Trophoblast cell (in vitro differentiated cells and primary cell): ENCODE results near the gene ZKSCAN5.

Experiments
- DNase-seq, 2 donors: peaks; one replicate each; pipeline ENCODE4 v3.0.0-alpha.2; 2016
- H2AFZ ChIP-seq: 2 replicates; pipeline ENCODE4 v1.6.1; 2013; ENCODE audit warnings: low read length, moderate library complexity, mild to moderate bottlenecking; ENCODE audit not compliant: insufficient read depth, poor library complexity
- H2AK5ac ChIP-seq: 2 replicates; pipeline ENCODE4 v1.6.1; 2013; ENCODE audit warnings: mild to moderate bottlenecking, low read length
- H2BK120ac ChIP-seq: 2 replicates; pipeline ENCODE4 v1.6.1; 2013; ENCODE audit warnings: low read length, mild to moderate bottlenecking, moderate library complexity; ENCODE audit not compliant: insufficient read depth, poor library complexity
- H2BK12ac ChIP-seq: 2 replicates; pipeline ENCODE4 v1.6.1; 2013; ENCODE audit warnings: mild to moderate bottlenecking, low read length, moderate library complexity
- H2BK5ac ChIP-seq: 2 replicates; pipeline ENCODE4 v1.6.1; 2013; ENCODE audit warnings: low read length, low read depth, moderate library complexity, mild to moderate bottlenecking; ENCODE audit not compliant: poor library complexity
- H3K14ac ChIP-seq: 2 replicates; pipeline ENCODE4 v1.6.1; 2013; ENCODE audit warnings: mild to moderate bottlenecking, low read length
- H3K18ac ChIP-seq: 2 replicates; pipeline ENCODE4 v1.6.1; 2013; ENCODE audit warnings: mild to moderate bottlenecking, low read length
- H3K23ac ChIP-seq: 2 replicates; pipeline ENCODE4 v1.6.1; 2013; ENCODE audit warnings: low read length
- H3K27ac ChIP-seq: 2 replicates; pipeline ENCODE4 v1.5.1; 2013; ENCODE audit warnings: low read depth, mild to moderate bottlenecking, inconsistent platforms, low read length, moderate library complexity
- H3K27me3 ChIP-seq: 2 replicates; pipeline ENCODE4 v1.6.1; 2013; ENCODE audit warnings: inconsistent platforms, mild to moderate bottlenecking, low read length, moderate library complexity; ENCODE audit not compliant: insufficient read depth
- H3K36me3 ChIP-seq, 2 experiments: 1 replicate in 1 of 2; 2 replicates in 1 of 2; pipeline ENCODE4 v1.6.1; 2013; ENCODE audit warnings: low read length in 2 of 2, mild to moderate bottlenecking in 2 of 2, moderate library complexity in 1 of 2; ENCODE audit not compliant: insufficient read depth in 2 of 2, control insufficient read depth in 1 of 2
- H3K4ac ChIP-seq: 2 replicates; pipeline ENCODE4 v1.6.1; 2013; ENCODE audit warnings: low read depth, mild to moderate bottlenecking, low read length, moderate library complexity
- H3K4me1 ChIP-seq, 2 experiments: 1 replicate in 1 of 2; 2 replicates in 1 of 2; pipeline ENCODE4 v1.6.1; 2013; ENCODE audit warnings: low read length in 2 of 2, mild to moderate bottlenecking in 2 of 2, moderate library complexity in 1 of 2; ENCODE audit not compliant: insufficient read depth in 2 of 2, control insufficient read depth in 1 of 2
- H3K4me2 ChIP-seq: 2 replicates; pipeline ENCODE4 v1.6.1; 2013; ENCODE audit warnings: inconsistent platforms, mild to moderate bottlenecking, low read length, moderate library complexity
- H3K4me3 ChIP-seq: 2 replicates; pipeline ENCODE4 v1.5.1; 2013; ENCODE audit warnings: mild to moderate bottlenecking, low read depth, low read length, inconsistent platforms
- H3K79me1 ChIP-seq: one replicate; pipeline ENCODE4 v1.6.1; 2013; ENCODE audit warnings: low read length
- H3K79me2 ChIP-seq: 2 replicates; pipeline ENCODE4 v1.6.1; 2013; ENCODE audit warnings: low read length, mild to moderate bottlenecking; ENCODE audit not compliant: control insufficient read depth, insufficient read depth, poor library complexity
- H3K9ac ChIP-seq: 2 replicates; pipeline ENCODE4 v1.6.1; 2013; ENCODE audit warnings: mild to moderate bottlenecking, low read length
- H3K9me3 ChIP-seq: 2 replicates; pipeline ENCODE4 v1.6.1; 2013; ENCODE audit warnings: low read depth, mild to moderate bottlenecking, control low read depth, inconsistent platforms, low read length; ENCODE audit not compliant: insufficient read depth
- H4K12ac ChIP-seq: 2 replicates; pipeline ENCODE4 v1.6.1; 2013; ENCODE audit warnings: low read depth, mild to moderate bottlenecking, low read length, moderate library complexity
- H4K8ac ChIP-seq: 2 replicates; pipeline ENCODE4 v1.6.1; 2013; ENCODE audit warnings: low read depth, mild to moderate bottlenecking, low read length, moderate library complexity
- H4K91ac ChIP-seq: one replicate; pipeline ENCODE4 v1.6.1; 2013; ENCODE audit warnings: low read depth, mild to moderate bottlenecking, low read length, moderate library complexity
- WGBS: extraction: QIAGEN DNeasy Blood & Tissue Kit; methylation state at CpG from one replicate; pipeline ENCODE4 v1.1.7; 2013; ENCODE audit warnings: missing lambda C conversion rate; ENCODE audit not compliant: insufficient read length, insufficient coverage; ENCODE audit errors: extremely low coverage; 5-methylcytosine and 5-hydroxymethylcytosine counted together

Gene ZKSCAN5

GRCh38 chr7:99457650-99458493, 46.6 kb upstream of the ZKSCAN5 start:
- Histone ChIP-seq H2AFZ (no peak overlapping the region), H3K79me1 (no peaks in the 10 kb centered on the region), H3K36me3 (peaks cover 65 to 71% of the 10 kb centered on the region in 2 experiments), H3K9me3 (no peaks in the 10 kb centered on the region), H3K4ac (no peak overlapping the region), H4K8ac (no peak overlapping the region), H3K4me1 (peaks cover 0 to 6% of the 10 kb centered on the region in 2 experiments), H2AK5ac (no peak overlapping the region), H3K18ac (no peak overlapping the region), H3K4me2 (no peak overlapping the region), H3K9ac (no peak overlapping the region), H3K27ac (no peak overlapping the region), H4K12ac (no peak overlapping the region), H3K23ac (no peak overlapping the region), H4K91ac (no peak overlapping the region), H3K4me3 (no peak overlapping the region), H2BK120ac (no peak overlapping the region), H3K14ac (no peak overlapping the region), H2BK5ac (no peak overlapping the region), H3K79me2 (peaks cover 3% of the 10 kb centered on the region), H3K27me3 (no peaks in the 10 kb centered on the region), H2BK12ac (no peak overlapping the region)
- no CpG with 5 or more reads among the region's 26 CpGs for WGBS
- peak; percentile 91 to 94 for DNase-seq

- Histone ChIP-seq H3K79me2 (peaks cover 6% of the 10 kb centered on the region), H3K9me3 (no peaks in the 10 kb centered on the region), H3K27ac (no peak overlapping the region), H4K8ac (no peak overlapping the region), H4K12ac (no peak overlapping the region), H2AK5ac (no peak overlapping the region), H2BK120ac (no peak overlapping the region), H3K27me3 (no peaks in the 10 kb centered on the region), H3K9ac (no peak overlapping the region), H3K4me1 (peaks cover 0 to 6% of the 10 kb centered on the region in 2 experiments), H3K4ac (no peak overlapping the region), H4K91ac (no peak overlapping the region), H2BK5ac (no peak overlapping the region), H2BK12ac (no peak overlapping the region), H3K18ac (no peak overlapping the region), H3K23ac (no peak overlapping the region), H2AFZ (no peak overlapping the region), H3K79me1 (no peaks in the 10 kb centered on the region), H3K4me3 (no peak overlapping the region), H3K14ac (no peak overlapping the region), H3K4me2 (no peak overlapping the region), H3K36me3 (peaks cover 59 to 64% of the 10 kb centered on the region in 2 experiments)
- WGBS = no CpG with 5 or more reads among the region's 8 CpGs
- DNase-seq = peak in 1 of 2 donors; percentile 27
Observed at GRCh38 chr7:99459087-99459486, 45.4 kb upstream of the ZKSCAN5 start.

DNA sequence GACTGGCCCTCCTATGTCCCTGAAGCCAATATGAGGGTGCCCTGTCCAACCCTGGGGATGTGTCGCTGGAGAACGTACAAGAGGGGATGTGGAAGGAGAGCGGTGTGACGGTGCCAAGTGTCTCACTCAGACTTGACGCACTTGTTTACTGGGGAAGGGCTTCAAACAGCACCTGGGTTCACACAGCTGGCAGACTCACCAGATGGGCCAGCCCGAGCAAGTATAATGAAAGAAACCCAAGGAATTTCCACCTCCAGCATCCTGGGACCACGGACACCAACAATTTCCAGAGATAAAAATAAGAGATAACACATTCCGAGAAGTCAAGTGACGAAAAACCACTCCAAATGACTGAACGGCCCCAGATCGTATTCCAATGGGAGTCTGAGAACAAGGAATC, 43.8 kb upstream of the ZKSCAN5 start:
- H3K9me3 ChIP-seq = no peaks in the 10 kb centered on the region
- no peak overlapping the region for H3K27ac ChIP-seq
- no peaks in the 10 kb centered on the region for H3K27me3 ChIP-seq
- no peak overlapping the region for H2BK12ac ChIP-seq
- no peak overlapping the region for H2AFZ ChIP-seq
- H2BK120ac ChIP-seq = no peak overlapping the region
- H4K8ac ChIP-seq = no peak overlapping the region
- H3K79me1 ChIP-seq = peaks cover 3% of the 10 kb centered on the region
- H3K18ac ChIP-seq = no peak overlapping the region
- peaks cover 13% of the 10 kb centered on the region for H3K79me2 ChIP-seq
- H3K23ac ChIP-seq = no peak overlapping the region
- DNase-seq = peak; percentile 52 to 58
- no peak overlapping the region for H3K14ac ChIP-seq
- H4K12ac ChIP-seq = no peak overlapping the region
- no peak overlapping the region for H2AK5ac ChIP-seq
- peaks cover 0 to 11% of the 10 kb centered on the region in 2 experiments for H3K4me1 ChIP-seq
- H3K9ac ChIP-seq = no peak overlapping the region
- peaks cover 46 to 49% of the 10 kb centered on the region in 2 experiments for H3K36me3 ChIP-seq
- no peak overlapping the region for H3K4me3 ChIP-seq
- H2BK5ac ChIP-seq = no peak overlapping the region
- H3K4me2 ChIP-seq = no peak overlapping the region
- H4K91ac ChIP-seq = no peak overlapping the region
- peak overlapping the region; percentile 32 for H3K4ac ChIP-seq
- WGBS = no CpG with 5 or more reads among the region's 11 CpGs

DNA sequence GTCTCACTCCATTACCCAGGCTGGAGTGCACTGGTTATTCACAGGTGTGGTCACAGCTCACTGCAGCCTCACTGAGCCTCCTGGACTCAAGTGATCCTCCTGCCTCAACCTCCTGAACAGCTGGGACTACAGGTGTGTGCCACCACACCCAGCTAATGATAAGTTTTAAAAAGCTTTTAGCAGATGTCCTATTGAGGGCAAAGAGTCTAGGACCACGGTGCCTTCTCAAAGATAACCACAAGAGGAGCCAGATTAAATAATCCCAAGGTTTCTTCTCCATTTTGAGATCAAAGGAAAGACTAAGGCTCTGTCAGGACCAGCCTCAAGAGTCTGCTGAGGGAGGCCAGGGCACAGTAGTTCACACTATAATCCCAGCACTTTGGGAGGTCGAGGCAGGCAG, 43.2 kb upstream of the ZKSCAN5 start:
- H3K4me1 ChIP-seq = peaks cover 0 to 11% of the 10 kb centered on the region in 2 experiments
- no peaks in the 10 kb centered on the region for H3K27me3 ChIP-seq
- no peaks in the 10 kb centered on the region for H3K9me3 ChIP-seq
- peaks cover 17% of the 10 kb centered on the region for H3K79me2 ChIP-seq
- no peak overlapping the region for H3K4me3 ChIP-seq
- no peak overlapping the region for H2AK5ac ChIP-seq
- H3K4me2 ChIP-seq = no peak overlapping the region
- no peak overlapping the region for H3K23ac ChIP-seq
- peaks cover 41 to 44% of the 10 kb centered on the region in 2 experiments for H3K36me3 ChIP-seq
- no peak overlapping the region for H3K14ac ChIP-seq
- H3K18ac ChIP-seq = no peak overlapping the region
- no peak overlapping the region for H2BK12ac ChIP-seq
- H4K8ac ChIP-seq = no peak overlapping the region
- no peak overlapping the region for H4K12ac ChIP-seq
- H2AFZ ChIP-seq = no peak overlapping the region
- H3K79me1 ChIP-seq = peaks cover 8% of the 10 kb centered on the region
- no peak overlapping the region for H2BK5ac ChIP-seq
- DNase-seq = no peak
- no CpG with 5 or more reads among the region's 2 CpGs for WGBS
- no peak overlapping the region for H3K9ac ChIP-seq
- H2BK120ac ChIP-seq = no peak overlapping the region
- no peak overlapping the region for H3K27ac ChIP-seq
- H3K4ac ChIP-seq = no peak overlapping the region
- no peak overlapping the region for H4K91ac ChIP-seq
